Peyer's patch (tissue), 4 donors: ENCODE measurements around the gene ADAMTS7.
"Not testable (repeated sequence)": the region's sequence is repeated elsewhere in the genome, so short reads cannot be mapped to it uniquely, and the experiment has no call there.

Experiments
- POLR2A ChIP-seq, 2 donors: fragments of 450-650 bp; IDR thresholded peaks; one replicate each; pipeline ENCODE4 v1.5.1; 2017; ENCODE audit warnings: antibody characterized with exemption in 2 of 2, mild to moderate bottlenecking in 2 of 2, moderate library complexity in 2 of 2
- TF ChIP-seq, protein P1 (sequence below), 6 experiments: fragments of 450-650 bp in 4 of 6; fragments of 200-600 bp in 2 of 6; sonication (generic) in 1 of 6; IDR thresholded peaks; one replicate each; pipeline ENCODE4 v1.5.1; 2017 to 2019; ENCODE audit warnings: antibody characterized with exemption in 6 of 6, mild to moderate bottlenecking in 3 of 6, moderate library complexity in 1 of 6

- not testable (repeated sequence) for TF ChIP-seq POLR2A (IDR thresholded peaks at IDR 0.05)
- TF ChIP-seq, protein P1, sequence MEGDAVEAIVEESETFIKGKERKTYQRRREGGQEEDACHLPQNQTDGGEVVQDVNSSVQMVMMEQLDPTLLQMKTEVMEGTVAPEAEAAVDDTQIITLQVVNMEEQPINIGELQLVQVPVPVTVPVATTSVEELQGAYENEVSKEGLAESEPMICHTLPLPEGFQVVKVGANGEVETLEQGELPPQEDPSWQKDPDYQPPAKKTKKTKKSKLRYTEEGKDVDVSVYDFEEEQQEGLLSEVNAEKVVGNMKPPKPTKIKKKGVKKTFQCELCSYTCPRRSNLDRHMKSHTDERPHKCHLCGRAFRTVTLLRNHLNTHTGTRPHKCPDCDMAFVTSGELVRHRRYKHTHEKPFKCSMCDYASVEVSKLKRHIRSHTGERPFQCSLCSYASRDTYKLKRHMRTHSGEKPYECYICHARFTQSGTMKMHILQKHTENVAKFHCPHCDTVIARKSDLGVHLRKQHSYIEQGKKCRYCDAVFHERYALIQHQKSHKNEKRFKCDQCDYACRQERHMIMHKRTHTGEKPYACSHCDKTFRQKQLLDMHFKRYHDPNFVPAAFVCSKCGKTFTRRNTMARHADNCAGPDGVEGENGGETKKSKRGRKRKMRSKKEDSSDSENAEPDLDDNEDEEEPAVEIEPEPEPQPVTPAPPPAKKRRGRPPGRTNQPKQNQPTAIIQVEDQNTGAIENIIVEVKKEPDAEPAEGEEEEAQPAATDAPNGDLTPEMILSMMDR (IDR thresholded peaks at IDR 0.05), result not testable (repeated sequence)
These were observed 46.7 kb downstream of the ADAMTS7 start for GRCh38 chr15:78764340-78765153.
